AML-193 (cell line): Measurements from ENCODE around the gene ZNF468.
"Not testable (repeated sequence)": the region's sequence is repeated elsewhere in the genome, so short reads cannot be mapped to it uniquely, and the experiment has no call there.

ENCODE experiments used
- DNase-seq, 2 experiments: peaks; one replicate each; lab custom pipeline; 2025; lab: John Stamatoyannopoulos, UW

ZNF468 gene

GRCh38 chr19:52857378-52858191 lies at the start of gene ZNF468:
Gene ZNF468 (minus strand): TSS chr19:52857619. CDS start chr19:52854272, 3,347 bp downstream.
- DNase-seq = peak; percentile 40 to 51

GRCh38 chr19:52904052-52904780 lies 46.8 kb upstream of the ZNF468 start:
- DNase-seq = not testable (repeated sequence)

GRCh38 chr19:52901842-52902241 lies 44.4 kb upstream of the ZNF468 start:
- no peak for DNase-seq

GRCh38 chr19:52898596-52898995 lies 41.2 kb upstream of the ZNF468 start:
- not testable (repeated sequence) for DNase-seq

GRCh38 chr19:52898101-52898500 lies 40.7 kb upstream of the ZNF468 start:
- DNase-seq = no peak

- DNase-seq = peak; percentile 87 to 93
Measured at GRCh38 chr19:52897138-52897935, 39.9 kb upstream of the ZNF468 start, which contains the start of gene ZNF320. Gene ZNF320 (minus strand): TSS chr19:52897635. CDS start chr19:52890255, 7,380 bp downstream.

- DNase-seq = no peak
Measured at GRCh38 chr19:52896431-52897137, 39.2 kb upstream of the ZNF468 start.

- DNase-seq = no peak
Measured at GRCh38 chr19:52891336-52891735, 33.9 kb upstream of the ZNF468 start.

GRCh38 chr19:52889931-52890330 lies 32.5 kb upstream of the ZNF468 start:
- DNase-seq = no peak

- DNase-seq = no peak
Measured at GRCh38 chr19:52889076-52889475, 31.7 kb upstream of the ZNF468 start.

- no peak for DNase-seq
Measured at GRCh38 chr19:52880895-52881389, 23.5 kb upstream of the ZNF468 start.

- not testable (repeated sequence) for DNase-seq
Measured at GRCh38 chr19:52872996-52873395, 15.6 kb upstream of the ZNF468 start.

GRCh38 chr19:52871466-52871865 lies 14.0 kb upstream of the ZNF468 start:
- DNase-seq = no peak

- DNase-seq = not testable (repeated sequence)
Measured at GRCh38 chr19:52868031-52868430, 10.6 kb upstream of the ZNF468 start.

GRCh38 chr19:52856540-52857377 lies 660 bp downstream of the ZNF468 start:
- not testable (repeated sequence) for DNase-seq

- DNase-seq = not testable (repeated sequence)
Measured at GRCh38 chr19:52847352-52847751, 10.1 kb downstream of the ZNF468 start.

- not testable (repeated sequence) for DNase-seq
Measured at GRCh38 chr19:52840825-52841465, 16.5 kb downstream of the ZNF468 start.

- not testable (repeated sequence) for DNase-seq
Measured at GRCh38 chr19:52834289-52834688, 23.1 kb downstream of the ZNF468 start.

- not testable (repeated sequence) for DNase-seq
Measured at GRCh38 chr19:52833541-52833940, 23.9 kb downstream of the ZNF468 start.

GRCh38 chr19:52829866-52830265 lies 27.6 kb downstream of the ZNF468 start:
- DNase-seq = not testable (repeated sequence)
